ENCODE results near the gene CAMK1D.

The CAMK1D gene

GRCh38 chr10:12826800-12827372, 477.5 kb downstream of the CAMK1D start:
- DNase-seq (ENCODE audit: low spot score), result no peak

GRCh38 chr10:12828736-12829135, 479.4 kb downstream of the CAMK1D start:
- DNase-seq (ENCODE audit: low spot score), result no peak

- no peak for DNase-seq (ENCODE audit: low spot score)
Observed at GRCh38 chr10:12829831-12830390, 480.6 kb downstream of the CAMK1D start.

- no peak for DNase-seq (ENCODE audit: low spot score)
Observed at GRCh38 chr10:12832096-12832495, 482.7 kb downstream of the CAMK1D start.

- DNase-seq (ENCODE audit: low spot score), result no peak
Observed at GRCh38 chr10:12833451-12833850, 484.1 kb downstream of the CAMK1D start.

GRCh38 chr10:12834116-12834665, 484.8 kb downstream of the CAMK1D start:
- no peak for DNase-seq (ENCODE audit: low spot score)

GRCh38 chr10:12834721-12835120, 485.4 kb downstream of the CAMK1D start:
- no peak for DNase-seq (ENCODE audit: low spot score)

GRCh38 chr10:12835709-12836108, 486.4 kb downstream of the CAMK1D start:
- DNase-seq (ENCODE audit: low spot score), result no peak

- DNase-seq (ENCODE audit: low spot score), result no peak
Observed at GRCh38 chr10:12838366-12838765, 489.0 kb downstream of the CAMK1D start.

- no peak for DNase-seq (ENCODE audit: low spot score)
Observed at GRCh38 chr10:12838995-12839927, 489.9 kb downstream of the CAMK1D start.

GRCh38 chr10:12839941-12840611, 490.7 kb downstream of the CAMK1D start:
- no peak for DNase-seq (ENCODE audit: low spot score)

- no peak for DNase-seq (ENCODE audit: low spot score)
Observed at GRCh38 chr10:12841426-12841825, 492.1 kb downstream of the CAMK1D start.

GRCh38 chr10:12841826-12842225, 492.5 kb downstream of the CAMK1D start:
- DNase-seq (ENCODE audit: low spot score), result no peak

- DNase-seq (ENCODE audit: low spot score), result no peak
Observed at GRCh38 chr10:12842310-12842709, 493.0 kb downstream of the CAMK1D start.

GRCh38 chr10:12843296-12843945, 494.1 kb downstream of the CAMK1D start:
- no peak for DNase-seq (ENCODE audit: low spot score)

GRCh38 chr10:12844811-12845483, 495.6 kb downstream of the CAMK1D start:
- DNase-seq (ENCODE audit: low spot score), result no peak

- no peak for DNase-seq (ENCODE audit: low spot score)
Observed at GRCh38 chr10:12846718-12847117, 497.4 kb downstream of the CAMK1D start.

GRCh38 chr10:12847361-12847975, 498.1 kb downstream of the CAMK1D start:
- DNase-seq (ENCODE audit: low spot score), result peak; percentile 75

GRCh38 chr10:12848439-12849173, 499.3 kb downstream of the CAMK1D start:
- DNase-seq (ENCODE audit: low spot score), result no peak
